Amniotic stem cell (primary cell): Measurements from ENCODE around the gene WDR5.

Source experiments
- DNase-seq: peaks from one replicate; lab custom pipeline; 2025; lab: John Stamatoyannopoulos, UW

The WDR5 gene

GRCh38 chr9:134132208-134132870 is 3.5 kb upstream of the WDR5 start:
- no peak for DNase-seq

- no peak for DNase-seq
These were observed 936 bp upstream of the WDR5 start for GRCh38 chr9:134134949-134135342.

GRCh38 chr9:134136118-134136995 is 475 bp downstream of the WDR5 start:
- no peak for DNase-seq

- DNase-seq: no peak
These were observed 1.1 kb downstream of the WDR5 start for GRCh38 chr9:134136996-134137299.

GRCh38 chr9:134138292-134138691 is 2.4 kb downstream of the WDR5 start:
- DNase-seq: no peak

GRCh38 chr9:134139081-134139480 is 3.2 kb downstream of the WDR5 start:
- DNase-seq: no peak

GRCh38 chr9:134141906-134142305 is 6.0 kb downstream of the WDR5 start:
- DNase-seq: no peak

- no peak for DNase-seq
These were observed 8.9 kb downstream of the WDR5 start for GRCh38 chr9:134144801-134145200.

- no peak for DNase-seq
These were observed 9.4 kb downstream of the WDR5 start for GRCh38 chr9:134145262-134145661.

GRCh38 chr9:134146774-134147493 is 11.1 kb downstream of the WDR5 start:
- no peak for DNase-seq

GRCh38 chr9:134149380-134149779 is 13.5 kb downstream of the WDR5 start:
- DNase-seq: no peak

GRCh38 chr9:134150557-134151214 is 14.8 kb downstream of the WDR5 start:
- DNase-seq: no peak

GRCh38 chr9:134152022-134152448 is 16.2 kb downstream of the WDR5 start:
- no peak for DNase-seq

GRCh38 chr9:134152488-134152887 is 16.6 kb downstream of the WDR5 start:
- DNase-seq: no peak

- DNase-seq: no peak
These were observed 17.6 kb downstream of the WDR5 start for GRCh38 chr9:134153450-134153849.

- no peak for DNase-seq
These were observed 18.4 kb downstream of the WDR5 start for GRCh38 chr9:134154262-134154701.

GRCh38 chr9:134155812-134156377 is 20.0 kb downstream of the WDR5 start:
- no peak for DNase-seq

- no peak for DNase-seq
These were observed 20.9 kb downstream of the WDR5 start for GRCh38 chr9:134156564-134157377.

- no peak for DNase-seq
These were observed 21.6 kb downstream of the WDR5 start for GRCh38 chr9:134157378-134157885.

GRCh38 chr9:134158242-134158641 is 22.4 kb downstream of the WDR5 start:
- DNase-seq: no peak
